22Rv1 (cell line): ENCODE data around the gene SLC25A21.

Source experiments
- CTCF ChIP-seq: fragments of 450-650 bp; IDR thresholded peaks from 2 replicates; pipeline ENCODE4 v1.5.1; 2017; ENCODE audit warnings: mild to moderate bottlenecking
- ZFX ChIP-seq: fragments of 450-650 bp; IDR thresholded peaks from 2 replicates; pipeline ENCODE4 v1.6.1; 2017; ENCODE audit warnings: antibody characterized with exemption, borderline replicate concordance

GRCh38 chr14:36973806-36974442, 198.5 kb downstream of the SLC25A21 start:
- TF ChIP-seq CTCF (no peak), ZFX (no peak)
